Stomach smooth muscle (tissue), 2 donors: ENCODE measurements around the gene NCK2.

Experiments used
- H3K27ac ChIP-seq: one replicate; pipeline ENCODE4 v1.7.0; 2013; ENCODE audit warnings: mild to moderate bottlenecking, low read length, inconsistent platforms
- H3K27me3 ChIP-seq, 2 donors: one replicate each; pipeline ENCODE4 v1.7.0; 2013; ENCODE audit warnings: low read length in 2 of 2; ENCODE audit not compliant: insufficient read depth in 2 of 2, control insufficient read depth in 1 of 2
- H3K36me3 ChIP-seq, 2 donors: one replicate each; pipeline ENCODE4 v1.7.0; 2013; ENCODE audit warnings: low read length in 2 of 2; ENCODE audit not compliant: control insufficient read depth in 2 of 2, insufficient read depth in 2 of 2
- H3K4me1 ChIP-seq: one replicate; pipeline ENCODE4 v1.7.0; 2013; ENCODE audit warnings: low read length; ENCODE audit not compliant: control insufficient read depth, insufficient read depth
- H3K4me3 ChIP-seq, 2 donors: one replicate each; pipeline ENCODE4 v1.7.0; 2013; ENCODE audit warnings: low read length in 2 of 2
- H3K9ac ChIP-seq, 2 donors: one replicate each; pipeline ENCODE4 v1.7.0; 2013; ENCODE audit warnings: low read length in 2 of 2, mild to moderate bottlenecking in 1 of 2
- H3K9me3 ChIP-seq, 2 donors: one replicate each; pipeline ENCODE4 v1.7.0; 2013; ENCODE audit warnings: low read length in 2 of 2; ENCODE audit not compliant: control insufficient read depth in 2 of 2
- donor health status: healthy.
- donor health status: Pancreatic carcinoma.

Gene NCK2

GRCh38 chr2:105776560-105776928, 31.8 kb downstream of the NCK2 start:
- peak overlapping the region in 1 of 2 donors; percentile 29 for H3K4me3 ChIP-seq
- H3K9me3 ChIP-seq = no peaks in the 10 kb centered on the region
- H3K9ac ChIP-seq = no peak overlapping the region
- no peaks in the 10 kb centered on the region for H3K36me3 ChIP-seq
- peak overlapping the region; percentile 6 for H3K27ac ChIP-seq
- peaks cover 53% of the 10 kb centered on the region for H3K4me1 ChIP-seq
- no peaks in the 10 kb centered on the region for H3K27me3 ChIP-seq

GRCh38 chr2:105777031-105777482, 32.3 kb downstream of the NCK2 start:
- Histone ChIP-seq H3K9ac (no peak overlapping the region), H3K9me3 (no peaks in the 10 kb centered on the region), H3K4me3 (no peak overlapping the region), H3K27ac (no peak overlapping the region), H3K27me3 (no peaks in the 10 kb centered on the region), H3K4me1 (peaks cover 49% of the 10 kb centered on the region), H3K36me3 (no peaks in the 10 kb centered on the region)

GRCh38 chr2:105777506-105778055, 32.9 kb downstream of the NCK2 start:
- H3K4me1 ChIP-seq = peaks cover 45% of the 10 kb centered on the region
- no peaks in the 10 kb centered on the region for H3K9me3 ChIP-seq
- no peaks in the 10 kb centered on the region for H3K36me3 ChIP-seq
- no peak overlapping the region for H3K9ac ChIP-seq
- no peak overlapping the region for H3K4me3 ChIP-seq
- H3K27me3 ChIP-seq = no peaks in the 10 kb centered on the region
- peak overlapping the region; percentile 6 for H3K27ac ChIP-seq

- Histone ChIP-seq H3K9me3 (no peaks in the 10 kb centered on the region), H3K36me3 (no peaks in the 10 kb centered on the region), H3K4me1 (peaks cover 47% of the 10 kb centered on the region), H3K4me3 (no peak overlapping the region), H3K9ac (no peak overlapping the region), H3K27me3 (no peaks in the 10 kb centered on the region), H3K27ac (peak overlapping the region; percentile 6)
Observed at GRCh38 chr2:105778080-105778607, 33.4 kb downstream of the NCK2 start.

- no peak overlapping the region for H3K27ac ChIP-seq
- H3K9ac ChIP-seq = no peak overlapping the region
- no peaks in the 10 kb centered on the region for H3K9me3 ChIP-seq
- no peaks in the 10 kb centered on the region for H3K27me3 ChIP-seq
- peaks cover 0 to 2% of the 10 kb centered on the region in 2 donors for H3K36me3 ChIP-seq
- no peak overlapping the region for H3K4me3 ChIP-seq
- H3K4me1 ChIP-seq = peaks cover 44% of the 10 kb centered on the region
Observed at GRCh38 chr2:105779394-105779793, 34.7 kb downstream of the NCK2 start.

GRCh38 chr2:105780606-105781005, 35.9 kb downstream of the NCK2 start:
- Histone ChIP-seq H3K27me3 (no peaks in the 10 kb centered on the region), H3K36me3 (peaks cover 0 to 2% of the 10 kb centered on the region in 2 donors), H3K4me1 (peaks cover 47% of the 10 kb centered on the region), H3K9me3 (no peaks in the 10 kb centered on the region), H3K27ac (no peak overlapping the region), H3K9ac (no peak overlapping the region), H3K4me3 (no peak overlapping the region)

- Histone ChIP-seq H3K9ac (no peak overlapping the region), H3K4me1 (peaks cover 47% of the 10 kb centered on the region), H3K4me3 (no peak overlapping the region)
Observed at GRCh38 chr2:105781274-105781978, 36.7 kb downstream of the NCK2 start.

GRCh38 chr2:105782123-105782522, 37.4 kb downstream of the NCK2 start:
- H3K9ac ChIP-seq = no peak overlapping the region
- no peaks in the 10 kb centered on the region for H3K9me3 ChIP-seq
- peaks cover 0 to 2% of the 10 kb centered on the region in 2 donors for H3K36me3 ChIP-seq
- H3K27ac ChIP-seq = no peak overlapping the region
- peaks cover 43% of the 10 kb centered on the region for H3K4me1 ChIP-seq
- no peaks in the 10 kb centered on the region for H3K27me3 ChIP-seq
- no peak overlapping the region for H3K4me3 ChIP-seq

More at GRCh38 chr2:105781274-105781978, 36.7 kb downstream of the NCK2 start:
- no peak overlapping the region for H3K27ac ChIP-seq
- H3K36me3 ChIP-seq = peaks cover 0 to 2% of the 10 kb centered on the region in 2 donors
- H3K9me3 ChIP-seq = no peaks in the 10 kb centered on the region
- H3K27me3 ChIP-seq = no peaks in the 10 kb centered on the region

GRCh38 chr2:105782646-105783045, 37.9 kb downstream of the NCK2 start:
- H3K4me3 ChIP-seq = no peak overlapping the region
- peaks cover 0 to 2% of the 10 kb centered on the region in 2 donors for H3K36me3 ChIP-seq
- H3K27ac ChIP-seq = no peak overlapping the region
- H3K9ac ChIP-seq = no peak overlapping the region
- H3K4me1 ChIP-seq = peaks cover 39% of the 10 kb centered on the region
- no peaks in the 10 kb centered on the region for H3K27me3 ChIP-seq
- H3K9me3 ChIP-seq = no peaks in the 10 kb centered on the region

GRCh38 chr2:105783151-105783738, 38.5 kb downstream of the NCK2 start:
- Histone ChIP-seq H3K4me3 (no peak overlapping the region), H3K9ac (peak overlapping the region in 1 of 2 donors; percentile 29), H3K36me3 (peaks cover 0 to 2% of the 10 kb centered on the region in 2 donors), H3K9me3 (no peaks in the 10 kb centered on the region), H3K4me1 (peaks cover 33% of the 10 kb centered on the region), H3K27me3 (no peaks in the 10 kb centered on the region), H3K27ac (no peak overlapping the region)
